H9 (cell line): Measurements from ENCODE around the gene CDH20. TPM values are rescaled to one million over a fixed set of nuclear protein-coding genes. Genes with fewer than 3 reads are reported as not detected.

ENCODE experiments used
- DNase-seq: peaks from one replicate; pipeline ENCODE4 v3.0.0-alpha.2; 2017
- H2AFZ ChIP-seq: one replicate; pipeline ENCODE4 v1.6.1; 2013; ENCODE audit warnings: mild to moderate bottlenecking, low read length, control low read depth, moderate library complexity
- H2AK5ac ChIP-seq: 2 replicates; pipeline ENCODE4 v1.6.1; 2013; ENCODE audit warnings: low read length, control low read depth, mixed read lengths; ENCODE audit not compliant: insufficient read length
- H2BK120ac ChIP-seq: one replicate; pipeline ENCODE4 v1.6.1; 2013; ENCODE audit warnings: low read depth, mild to moderate bottlenecking, low read length, control low read depth, inconsistent platforms; ENCODE audit not compliant: poor library complexity, severe bottlenecking
- H2BK12ac ChIP-seq: 2 replicates; pipeline ENCODE4 v1.6.1; 2013; ENCODE audit warnings: low read length, control low read depth, mixed read lengths, low read depth; ENCODE audit not compliant: insufficient read length
- H2BK15ac ChIP-seq: 2 replicates; pipeline ENCODE4 v1.6.1; 2013; ENCODE audit warnings: low read depth, low read length, control low read depth
- H2BK20ac ChIP-seq: one replicate; pipeline ENCODE4 v1.6.1; 2013; ENCODE audit warnings: low read depth, mild to moderate bottlenecking, low read length, control low read depth, inconsistent platforms; ENCODE audit not compliant: poor library complexity, severe bottlenecking
- H2BK5ac ChIP-seq: 2 replicates; pipeline ENCODE4 v1.6.1; 2013; ENCODE audit warnings: low read length, control low read depth, mixed read lengths; ENCODE audit not compliant: insufficient read length
- H3K14ac ChIP-seq: 2 replicates; pipeline ENCODE4 v1.6.1; 2013; ENCODE audit warnings: low read length, control low read depth; ENCODE audit not compliant: insufficient read depth
- H3K18ac ChIP-seq: 2 replicates; pipeline ENCODE4 v1.6.1; 2013; ENCODE audit warnings: low read depth, mild to moderate bottlenecking, mixed read lengths, low read length, control low read depth; ENCODE audit not compliant: insufficient read length
- H3K23ac ChIP-seq: 2 replicates; pipeline ENCODE4 v1.6.1; 2013; ENCODE audit warnings: low read length, control low read depth, mixed read lengths, low read depth; ENCODE audit not compliant: insufficient read length
- H3K23me2 ChIP-seq: 2 replicates; pipeline ENCODE4 v1.6.1; 2013; ENCODE audit warnings: low read depth, mild to moderate bottlenecking, mixed read lengths, low read length, control low read depth; ENCODE audit not compliant: insufficient read length, poor library complexity, severe bottlenecking
- H3K27ac ChIP-seq: 2 replicates; pipeline ENCODE4 v1.5.1; 2013; ENCODE audit warnings: low read length, control low read depth, mixed read lengths, low read depth; ENCODE audit not compliant: insufficient read length
- H3K27me3 ChIP-seq: 2 replicates; pipeline ENCODE4 v1.6.1; 2013; ENCODE audit warnings: low read length, control low read depth, inconsistent platforms; ENCODE audit not compliant: insufficient read depth
- H3K4ac ChIP-seq: 2 replicates; pipeline ENCODE4 v1.6.1; 2013; ENCODE audit warnings: low read depth, mild to moderate bottlenecking, control low read depth, inconsistent platforms, low read length, moderate library complexity
- H3K4me1 ChIP-seq: 2 replicates; pipeline ENCODE4 v1.6.1; 2013; ENCODE audit warnings: low read length, control low read depth, inconsistent platforms; ENCODE audit not compliant: insufficient read depth
- H3K4me2 ChIP-seq: 2 replicates; pipeline ENCODE4 v1.6.1; 2013; ENCODE audit warnings: low read length, control low read depth, mixed read lengths; ENCODE audit not compliant: insufficient read length, insufficient read depth
- H3K56ac ChIP-seq: 2 replicates; pipeline ENCODE4 v1.6.1; 2013; ENCODE audit warnings: low read depth, mild to moderate bottlenecking, mixed read lengths, low read length, control low read depth; ENCODE audit not compliant: insufficient read length
- H3K79me1 ChIP-seq: 2 replicates; pipeline ENCODE4 v1.6.1; 2013; ENCODE audit warnings: low read depth, mild to moderate bottlenecking, moderate library complexity, low read length, control low read depth, inconsistent platforms; ENCODE audit not compliant: insufficient read depth, poor library complexity, severe bottlenecking
- H3K79me2 ChIP-seq: 2 replicates; pipeline ENCODE4 v1.6.1; 2013; ENCODE audit warnings: low read length, control low read depth, inconsistent platforms; ENCODE audit not compliant: insufficient read depth
- H3K9ac ChIP-seq: 2 replicates; pipeline ENCODE4 v1.6.1; 2013; ENCODE audit warnings: low read length, control low read depth, mixed read lengths; ENCODE audit not compliant: insufficient read length; ENCODE audit errors: extremely low read depth
- H3K9me3 ChIP-seq: one replicate; pipeline ENCODE4 v1.6.1; 2013; ENCODE audit warnings: low read depth, low read length, inconsistent platforms; ENCODE audit not compliant: control insufficient read depth
- H3T11ph ChIP-seq: one replicate; pipeline ENCODE4 v1.6.1; 2013; ENCODE audit warnings: mild to moderate bottlenecking, low read length, control low read depth, inconsistent platforms
- H4K20me1 ChIP-seq: one replicate; pipeline ENCODE4 v1.6.1; 2013; ENCODE audit not compliant: control insufficient read depth, insufficient read length, insufficient read depth
- H4K5ac ChIP-seq: 2 replicates; pipeline ENCODE4 v1.6.1; 2013; ENCODE audit warnings: low read depth, mild to moderate bottlenecking, mixed read lengths, low read length, control low read depth; ENCODE audit not compliant: insufficient read length
- H4K8ac ChIP-seq: replicated peaks from 2 replicates; pipeline ENCODE4 v1.6.1; 2013; ENCODE audit warnings: low read length, control low read depth, mixed read lengths, low read depth; ENCODE audit not compliant: insufficient read length
- H4K91ac ChIP-seq: 2 replicates; pipeline ENCODE4 v1.6.1; 2013; ENCODE audit warnings: low read depth, mild to moderate bottlenecking, moderate library complexity, mixed read lengths, low read length, control low read depth; ENCODE audit not compliant: insufficient read length
- H3K27ac Mint-ChIP-seq, 3 experiments: 2 replicates in 2 of 3; 3 replicates in 1 of 3; pipeline ENCODE4 v1.8.0; 2020 to 2021; ENCODE audit warnings: mixed read lengths in 3 of 3, mild to moderate bottlenecking in 1 of 3, moderate library complexity in 1 of 3
- H3K27me3 Mint-ChIP-seq: 2 replicates; pipeline ENCODE4 v1.8.0; 2021; ENCODE audit warnings: low read depth, mild to moderate bottlenecking, moderate library complexity, mixed read lengths
- H3K36me3 Mint-ChIP-seq, 3 experiments: 2 replicates in 2 of 3; 3 replicates in 1 of 3; pipeline ENCODE4 v1.8.0; 2020 to 2021; ENCODE audit warnings: low read depth in 3 of 3, mixed read lengths in 3 of 3; ENCODE audit not compliant: insufficient read depth in 1 of 3
- H3K4me1 Mint-ChIP-seq, 2 experiments: 2 replicates each; pipeline ENCODE4 v1.8.0; 2020; ENCODE audit warnings: mixed read lengths in 2 of 2
- H3K4me3 Mint-ChIP-seq, 2 experiments: 2 replicates in 1 of 2; 3 replicates in 1 of 2; pipeline ENCODE4 v1.8.0; 2020 to 2021; ENCODE audit warnings: mild to moderate bottlenecking in 2 of 2, mixed read lengths in 2 of 2, moderate library complexity in 1 of 2
- H3K9me3 Mint-ChIP-seq, 2 experiments: 2 replicates in 1 of 2; 3 replicates in 1 of 2; pipeline ENCODE4 v1.8.0; 2020; ENCODE audit warnings: mild to moderate bottlenecking in 2 of 2, mixed read lengths in 2 of 2, moderate library complexity in 1 of 2
- CTCF ChIP-seq: fragments of 200-600 bp; sonication (generic); conservative IDR thresholded peaks from 3 replicates; pipeline ENCODE4 v1.8.0; 2021; ENCODE audit warnings: antibody characterized with exemption, mild to moderate bottlenecking
- WGBS: extraction: QIAGEN DNeasy Blood & Tissue Kit; methylation state at CpG from one replicate; pipeline ENCODE4 v1.1.7; 2013; ENCODE audit warnings: missing lambda C conversion rate, low lambda C conversion rate, mixed read lengths; ENCODE audit not compliant: insufficient read length; ENCODE audit errors: extremely low coverage; 5-methylcytosine and 5-hydroxymethylcytosine counted together
- total RNA-seq: library from RNA; stranded (reverse); gene quantifications from 2 replicates; pipeline ENCODE4 v1.2.1, GENCODE V29; 2021

CDH20 gene
- total RNA-seq, 1 experiment from 2014 or later: not detected

DNA sequence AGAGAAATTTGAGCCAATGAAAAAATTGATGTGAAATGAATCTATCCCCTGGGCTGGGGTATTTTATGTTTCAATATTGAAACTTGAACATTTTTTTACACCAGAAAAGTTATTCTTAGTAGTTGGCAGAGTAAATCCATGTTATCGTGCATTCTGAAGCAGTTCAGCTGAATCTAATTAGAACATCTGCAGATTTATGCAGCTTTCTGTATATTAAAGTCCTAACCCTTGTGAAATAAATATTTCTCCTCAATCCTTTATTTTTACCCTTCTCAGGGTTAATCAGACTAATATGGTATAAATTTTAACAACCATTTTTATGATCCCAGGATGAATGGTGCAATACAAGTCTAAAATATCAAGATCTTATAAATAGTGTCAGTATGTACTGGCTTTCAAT, 69.5 kb downstream of the CDH20 start:
- Histone ChIP-seq H3K79me1 (no peaks in the 10 kb centered on the region), H3K23ac (no peak overlapping the region), H3K18ac (no peak overlapping the region), H3K9me3 (no peaks in the 10 kb centered on the region), H3K4me1 (no peaks in the 10 kb centered on the region), H4K91ac (no peak overlapping the region), H3K56ac (no peak overlapping the region), H3K14ac (no peak overlapping the region), H4K8ac (no peak overlapping the region), H3T11ph (no peak overlapping the region), H3K9ac (no peak overlapping the region), H2BK20ac (no peak overlapping the region), H3K23me2 (no peaks in the 10 kb centered on the region), H2BK5ac (no peak overlapping the region), H2BK15ac (no peak overlapping the region), H3K79me2 (no peaks in the 10 kb centered on the region), H3K27ac (no peak overlapping the region), H3K4ac (no peak overlapping the region), H2AFZ (no peak overlapping the region), H4K20me1 (no peaks in the 10 kb centered on the region), H3K4me2 (no peak overlapping the region), H2BK120ac (no peak overlapping the region), H2BK12ac (no peak overlapping the region), H2AK5ac (no peak overlapping the region), H4K5ac (no peak overlapping the region), H3K27me3 (no peaks in the 10 kb centered on the region)
- H3K9me3 Mint-ChIP-seq: no peaks in the 10 kb centered on the region
- TF ChIP-seq CTCF: no peak
- no peak for DNase-seq
- peaks cover 0 to 6% of the 10 kb centered on the region in 2 experiments; a peak in 1 of 4 replicates for H3K4me1 Mint-ChIP-seq
- H3K4me3 Mint-ChIP-seq: no peak overlapping the region
- H3K36me3 Mint-ChIP-seq: no peaks in the 10 kb centered on the region
- H3K27ac Mint-ChIP-seq: no peak overlapping the region
- H3K27me3 Mint-ChIP-seq: no peaks in the 10 kb centered on the region
- no CpG with 5 or more reads among the region's 1 CpG for WGBS
